Liver (tissue), 3 donors: ENCODE results near the gene DOCK6.

ENCODE experiments used
- CTCF ChIP-seq: fragments of 150-350 bp; IDR thresholded peaks from 2 replicates; pipeline ENCODE4 v1.5.1; 2017; ENCODE audit warnings: improper control_type of control experiment, low read depth, low read length; ENCODE audit not compliant: missing input control
- EGR1 ChIP-seq, 2 donors: IDR thresholded peaks; 2 replicates each; pipeline ENCODE4 v1.6.1; 2016 to 2018; ENCODE audit warnings: antibody characterized with exemption in 2 of 2, low read depth in 2 of 2
- NR2F2 ChIP-seq: IDR thresholded peaks from 2 replicates; pipeline ENCODE4 v1.6.1; 2016; ENCODE audit warnings: antibody characterized with exemption
- RXRA ChIP-seq, 2 donors: IDR thresholded peaks; 2 replicates each; pipeline ENCODE4 v1.6.1; 2017 to 2018; ENCODE audit warnings: antibody characterized with exemption in 2 of 2, mild to moderate bottlenecking in 1 of 2
- SP1 ChIP-seq: IDR thresholded peaks from 2 replicates; pipeline ENCODE4 v1.6.1; 2018; ENCODE audit warnings: antibody characterized with exemption, mild to moderate bottlenecking
- TAF1 ChIP-seq: conservative IDR thresholded peaks from 2 replicates; pipeline ENCODE4 v1.6.1; 2016; ENCODE audit warnings: antibody characterized with exemption, mild to moderate bottlenecking
- TF ChIP-seq, protein P1 (sequence below): IDR thresholded peaks from 2 replicates; pipeline ENCODE4 v1.6.1; 2016; ENCODE audit warnings: antibody characterized with exemption
- donor health status: healthy.
- donor health status: healthy.

- TF ChIP-seq TAF1 (no peak), CTCF (no peak), SP1 (no peak), RXRA (IDR thresholded peaks at IDR 0.05) (no peak), EGR1 (IDR thresholded peaks at IDR 0.05; ENCODE audit: low read depth in 2 of 2) (no peak), NR2F2 (no peak)
- TF ChIP-seq, protein P1, sequence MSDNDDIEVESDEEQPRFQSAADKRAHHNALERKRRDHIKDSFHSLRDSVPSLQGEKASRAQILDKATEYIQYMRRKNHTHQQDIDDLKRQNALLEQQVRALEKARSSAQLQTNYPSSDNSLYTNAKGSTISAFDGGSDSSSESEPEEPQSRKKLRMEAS, result no peak
These were observed 27.9 kb upstream of the DOCK6 start for GRCh38 chr19:11290256-11290655.
